HL-60 (cell line): ENCODE results near the gene GRIFIN.

ENCODE experiments used
- DNase-seq, 2 experiments: peaks; one replicate each; pipeline ENCODE4 v3.0.0-alpha.2; 2010 to 2020; ENCODE audit warnings: low read depth in 1 of 2, low spot score in 1 of 2
- H3K27ac ChIP-seq: fragments of 250-450 bp; sonication (Bioruptor Pico); replicated peaks from 2 replicates; pipeline ENCODE4 v1.5.1; 2020; ENCODE audit warnings: mild to moderate bottlenecking, moderate library complexity
- H3K27me3 ChIP-seq: fragments of 250-450 bp; sonication (Bioruptor Pico); 2 replicates; pipeline ENCODE4 v1.5.1; 2021; ENCODE audit warnings: mild to moderate bottlenecking, moderate library complexity; ENCODE audit not compliant: insufficient read depth, poor library complexity, severe bottlenecking
- H3K4me3 ChIP-seq: replicated peaks from 2 replicates; pipeline ENCODE4 v1.5.1; 2011; ENCODE audit warnings: mild to moderate bottlenecking, control low read depth, low read length; ENCODE audit not compliant: insufficient read depth
- CTCF ChIP-seq: IDR thresholded peaks from one replicate; pipeline ENCODE4 v1.5.1; 2011; ENCODE audit warnings: low read length, control low read depth, inconsistent platforms; ENCODE audit not compliant: insufficient read depth
- GABPA ChIP-seq: IDR thresholded peaks from 2 replicates; pipeline ENCODE4 v1.6.1; 2012; ENCODE audit warnings: low read depth
- POLR2AphosphoS5 ChIP-seq: IDR thresholded peaks from 2 replicates; pipeline ENCODE4 v1.6.1; 2012; ENCODE audit warnings: low read depth
- REST ChIP-seq: IDR thresholded peaks from 2 replicates; pipeline ENCODE4 v1.6.1; 2012; ENCODE audit warnings: low read depth; ENCODE audit not compliant: insufficient replicate concordance
- SPI1 ChIP-seq: IDR thresholded peaks from 2 replicates; pipeline ENCODE4 v1.6.1; 2012; ENCODE audit warnings: low read depth, mild to moderate bottlenecking, borderline replicate concordance

The GRIFIN gene

GRCh38 chr7:2484868-2485267, 8.7 kb upstream of the GRIFIN start:
- Histone ChIP-seq H3K27me3 (no peaks in the 10 kb centered on the region), H3K4me3 (no peak overlapping the region), H3K27ac (no peak overlapping the region)
- TF ChIP-seq POLR2AphosphoS5 (no peak), GABPA (no peak), CTCF (no peak), SPI1 (no peak), REST (no peak)
- peak; percentile 18 to 35 for DNase-seq

- no peak for DNase-seq
- TF ChIP-seq POLR2AphosphoS5, result no peak
- TF ChIP-seq SPI1, result no peak
- TF ChIP-seq CTCF, result no peak
- TF ChIP-seq GABPA, result no peak
- no peak for TF ChIP-seq REST
- Histone ChIP-seq H3K4me3 (no peak overlapping the region), H3K27me3 (no peaks in the 10 kb centered on the region), H3K27ac (no peak overlapping the region)
Observed at GRCh38 chr7:2483494-2483893, 7.3 kb upstream of the GRIFIN start.

GRCh38 chr7:2482725-2483451, 6.7 kb upstream of the GRIFIN start:
- no peak overlapping the region for H3K27ac ChIP-seq
- no peak for DNase-seq
- no peaks in the 10 kb centered on the region for H3K27me3 ChIP-seq
- TF ChIP-seq POLR2AphosphoS5, result no peak
- no peak for TF ChIP-seq REST
- no peak for TF ChIP-seq GABPA
- no peak for TF ChIP-seq CTCF
- TF ChIP-seq SPI1, result no peak
- no peak overlapping the region for H3K4me3 ChIP-seq
